LHCN-M2 (cell line): ENCODE measurements around the gene TMBIM1. TPM values are rescaled to one million over a fixed set of nuclear protein-coding genes. Genes with fewer than 3 reads are reported as not detected.
"Not testable (repeated sequence)": the region's sequence is repeated elsewhere in the genome, so short reads cannot be mapped to it uniquely, and the experiment has no call there.

Source experiments
- DNase-seq: peaks from one replicate; pipeline ENCODE4 v3.0.0-alpha.2; 2012; ENCODE audit warnings: low read depth
- total RNA-seq: library from RNA; depleted of rRNA; stranded (reverse); fragments of >200 nt; gene quantifications from 2 replicates; pipeline ENCODE4 v1.2.3, GENCODE V29; 2014

TMBIM1 gene
- total RNA-seq, 1 experiment from 2014 or later: 158 TPM

DNA sequence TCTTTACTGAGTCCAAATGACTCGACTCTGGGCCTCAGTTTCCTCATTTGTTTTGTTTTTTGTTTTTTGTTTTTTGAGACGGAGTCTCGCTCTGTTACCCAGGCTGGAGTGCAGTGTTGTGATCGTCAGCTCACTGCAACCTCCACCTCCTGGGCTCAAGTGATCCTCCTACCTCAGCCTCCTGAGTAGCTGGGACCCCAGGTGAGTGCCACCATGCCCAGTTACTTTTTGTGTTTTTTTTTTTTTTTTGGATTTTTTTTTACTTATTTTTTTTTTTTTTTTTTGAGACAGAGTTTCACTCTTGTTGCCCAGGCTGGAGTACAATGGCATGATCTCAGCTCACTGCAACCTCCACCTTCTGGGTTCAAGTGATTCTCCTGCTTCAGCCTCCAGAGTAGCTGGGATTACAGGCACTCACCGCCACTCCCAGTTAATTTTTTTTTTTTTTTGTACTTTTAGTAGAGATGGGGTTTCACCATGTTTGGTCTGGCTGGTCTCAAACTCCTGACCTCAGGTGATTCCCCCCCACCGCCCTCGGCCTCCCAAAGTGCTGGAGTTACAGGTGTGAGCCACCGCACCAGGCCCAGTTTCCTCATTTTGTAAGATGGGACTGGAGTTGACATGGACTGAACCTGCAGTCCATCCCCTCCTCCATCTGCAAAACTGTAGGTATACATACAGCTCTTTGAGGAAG is 18.9 kb downstream of the TMBIM1 start:
- not testable (repeated sequence) for DNase-seq

DNA sequence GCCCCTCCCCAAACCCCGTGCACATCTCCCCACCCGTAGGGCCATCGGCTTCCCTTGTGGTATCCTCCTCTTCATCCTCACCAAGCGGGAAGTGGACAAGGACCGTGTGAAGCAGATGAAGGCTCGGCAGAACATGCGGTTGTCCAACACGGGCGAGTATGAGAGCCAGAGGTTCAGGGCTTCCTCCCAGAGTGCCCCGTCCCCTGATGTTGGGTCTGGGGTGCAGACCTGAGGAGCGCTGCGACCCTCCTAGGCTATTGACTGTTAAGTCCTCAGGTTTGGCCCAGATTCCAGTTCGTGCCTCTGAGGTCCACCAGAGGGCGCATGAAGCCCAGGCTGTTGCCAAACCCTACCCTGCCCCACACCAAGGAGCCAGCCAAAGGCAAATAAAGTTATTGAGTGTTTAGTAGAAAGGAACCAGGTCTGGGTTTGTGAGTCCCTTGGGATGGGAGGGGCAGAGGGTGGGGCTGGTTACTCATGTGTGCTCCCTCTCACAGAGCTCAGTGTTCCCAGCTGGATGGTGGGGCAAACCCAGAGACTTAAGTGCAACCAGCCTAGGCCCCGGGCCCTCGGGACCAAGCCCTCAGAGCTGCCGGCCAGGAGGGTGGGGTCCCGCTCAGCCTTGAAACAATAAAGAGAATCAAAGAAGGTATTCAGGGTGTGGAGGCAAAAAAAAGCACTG is 19.6 kb downstream of the TMBIM1 start:
- peak; percentile 98 for DNase-seq

GRCh38 chr2:218271865-218272530 is 20.3 kb downstream of the TMBIM1 start:
- DNase-seq: no peak

DNA sequence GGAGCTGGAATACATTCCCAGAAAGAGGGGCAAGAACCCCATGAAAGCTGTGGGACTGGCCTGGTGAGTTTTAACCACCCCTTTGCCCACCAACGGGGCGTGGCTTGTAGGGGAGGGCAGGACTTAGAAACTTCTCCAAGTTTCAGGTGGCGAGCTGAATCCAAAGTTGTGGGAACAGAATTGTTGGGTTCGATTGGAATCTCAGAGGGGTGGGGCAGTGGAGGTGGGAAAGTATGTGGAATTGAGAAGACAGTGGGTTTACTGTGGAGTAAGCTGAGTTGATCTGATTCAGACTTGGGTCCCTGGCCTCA is 20.9 kb downstream of the TMBIM1 start:
- DNase-seq: no peak

DNA sequence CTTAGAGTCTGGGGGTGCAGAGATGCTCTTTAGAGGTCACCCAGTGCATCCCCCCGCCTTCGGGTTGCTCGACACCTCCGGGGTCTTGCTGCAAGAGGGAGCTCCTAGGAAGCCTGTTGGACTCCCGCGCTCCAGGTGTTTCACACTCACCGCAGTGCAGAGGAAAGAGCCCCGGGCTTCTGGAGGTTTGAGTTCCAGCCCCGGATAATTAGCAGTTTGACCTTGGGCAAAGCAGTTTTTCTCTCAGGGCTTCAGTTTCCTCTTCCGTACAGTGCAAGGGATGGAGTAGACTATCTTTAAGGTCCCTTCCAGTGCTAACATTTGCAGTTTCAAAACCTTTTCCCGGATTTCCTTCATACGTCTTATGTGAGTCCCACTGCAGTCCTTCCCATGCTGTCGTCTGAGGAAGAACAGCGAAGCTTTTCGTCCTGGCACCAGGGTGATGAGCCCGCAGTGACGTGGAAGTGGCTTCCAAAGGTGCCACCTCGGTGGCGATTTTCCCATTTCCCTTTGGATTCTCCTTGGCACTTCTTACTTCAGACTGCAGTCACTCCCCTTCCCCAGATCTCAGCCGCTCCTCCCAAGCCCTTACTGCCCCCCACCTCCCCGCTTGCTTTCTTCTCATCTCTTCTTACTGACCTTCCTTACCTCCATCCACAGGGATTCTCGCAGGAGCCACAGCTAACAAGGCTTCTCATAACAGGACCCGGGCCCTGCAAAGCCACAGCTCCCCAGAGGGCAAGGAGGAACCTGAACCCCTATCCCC is 21.4 kb downstream of the TMBIM1 start:
- no peak for DNase-seq

DNA sequence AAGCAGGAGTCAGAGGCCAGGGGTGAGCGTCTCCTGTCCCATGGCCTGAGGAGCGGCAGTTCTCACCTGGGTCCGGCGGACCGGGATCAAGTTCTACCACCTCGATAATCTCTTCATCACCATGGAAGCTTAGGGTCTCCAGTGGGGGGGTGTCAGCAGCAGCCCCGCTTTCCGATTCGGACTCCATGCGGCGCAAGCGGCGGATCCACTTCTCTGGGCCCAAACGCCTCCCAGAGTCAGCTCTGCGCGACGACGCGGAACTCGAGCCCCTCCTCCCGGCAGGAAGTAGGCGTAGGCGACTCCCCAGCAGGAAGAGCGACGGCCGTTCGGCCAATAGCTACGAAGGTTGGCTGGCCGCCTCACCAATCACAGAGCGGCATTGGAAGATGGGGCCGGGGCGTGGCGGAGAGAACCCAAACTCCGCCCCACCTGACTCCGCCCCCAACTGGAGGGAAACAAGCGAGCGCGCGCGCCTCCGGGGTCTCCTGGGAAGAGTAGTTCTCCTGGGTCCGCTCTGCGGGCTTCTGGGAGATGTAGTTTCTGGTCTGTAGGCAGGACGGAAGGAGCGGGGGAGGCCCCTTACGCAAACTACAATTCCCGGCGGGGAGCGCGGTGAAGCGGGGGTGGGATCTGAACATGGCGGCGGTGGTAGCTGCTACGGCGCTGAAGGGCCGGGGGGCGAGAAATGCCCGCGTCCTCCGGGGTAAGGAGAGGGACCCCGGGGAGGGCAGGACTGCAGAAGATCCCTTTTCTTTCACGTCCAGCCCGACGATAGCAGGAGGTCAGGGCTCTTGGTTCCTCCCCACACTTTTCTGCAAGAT is 22.2 kb downstream of the TMBIM1 start, which contains the start of the genes AAMP and PNKD:
AAMP (minus strand) TSS at position 238 of the 821 bp plus-strand sequence; CDS start at position 187, 51 bp downstream.
PNKD (plus strand) TSS at position 620 of the 821 bp plus-strand sequence; CDS start at position 637, 17 bp downstream.
- peak; percentile 99 for DNase-seq

- DNase-seq: no peak
Measured at GRCh38 chr2:218267259-218267658, 25.0 kb downstream of the TMBIM1 start.

GRCh38 chr2:218266316-218266979 is 25.9 kb downstream of the TMBIM1 start:
- no peak for DNase-seq

DNA sequence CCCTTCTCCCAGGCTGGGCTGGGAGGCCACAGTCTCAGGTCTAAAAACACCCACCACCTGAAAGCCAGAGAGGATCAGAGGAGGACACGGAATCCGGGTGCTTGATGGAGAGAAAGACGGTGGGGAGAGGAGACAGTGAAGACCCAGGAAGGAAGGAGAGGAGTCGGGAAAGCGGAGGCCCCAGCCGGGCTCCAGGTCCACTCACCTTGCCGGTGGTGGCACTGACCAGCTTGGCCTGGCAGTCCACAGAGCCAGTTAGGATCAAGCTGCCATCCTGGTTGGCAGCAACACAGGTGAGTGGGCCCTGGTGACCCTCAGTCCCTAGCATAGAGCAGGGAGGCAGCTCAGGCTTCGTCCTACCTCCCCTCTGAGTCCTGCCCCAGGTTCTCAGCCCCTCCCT is 26.7 kb downstream of the TMBIM1 start:
- no peak for DNase-seq

- DNase-seq: no peak
Measured at GRCh38 chr2:218264773-218265561, 27.3 kb downstream of the TMBIM1 start.

GRCh38 chr2:218263817-218264641 is 28.3 kb downstream of the TMBIM1 start:
- no peak for DNase-seq

DNA sequence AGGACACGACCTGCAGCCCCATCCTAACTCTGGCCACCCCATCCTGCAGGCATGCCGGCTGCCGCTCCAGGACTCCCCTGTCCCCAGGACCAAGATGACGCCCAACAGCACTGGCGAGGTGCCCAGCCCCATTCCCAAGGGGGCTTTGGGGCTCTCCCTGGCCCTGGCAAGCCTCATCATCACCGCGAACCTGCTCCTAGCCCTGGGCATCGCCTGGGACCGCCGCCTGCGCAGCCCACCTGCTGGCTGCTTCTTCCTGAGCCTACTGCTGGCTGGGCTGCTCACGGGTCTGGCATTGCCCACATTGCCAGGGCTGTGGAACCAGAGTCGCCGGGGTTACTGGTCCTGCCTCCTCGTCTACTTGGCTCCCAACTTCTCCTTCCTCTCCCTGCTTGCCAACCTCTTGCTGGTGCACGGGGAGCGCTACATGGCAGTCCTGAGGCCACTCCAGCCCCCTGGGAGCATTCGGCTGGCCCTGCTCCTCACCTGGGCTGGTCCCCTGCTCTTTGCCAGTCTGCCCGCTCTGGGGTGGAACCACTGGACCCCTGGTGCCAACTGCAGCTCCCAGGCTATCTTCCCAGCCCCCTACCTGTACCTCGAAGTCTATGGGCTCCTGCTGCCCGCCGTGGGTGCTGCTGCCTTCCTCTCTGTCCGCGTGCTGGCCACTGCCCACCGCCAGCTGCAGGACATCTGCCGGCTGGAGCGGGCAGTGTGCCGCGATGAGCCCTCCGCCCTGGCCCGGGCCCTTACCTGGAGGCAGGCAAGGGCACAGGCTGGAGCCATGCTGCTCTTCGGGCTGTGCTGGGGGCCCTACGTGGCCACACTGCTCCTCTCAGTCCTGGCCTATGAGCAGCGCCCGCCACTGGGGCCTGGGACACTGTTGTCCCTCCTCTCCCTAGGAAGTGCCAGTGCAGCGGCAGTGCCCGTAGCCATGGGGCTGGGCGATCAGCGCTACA is 29.4 kb downstream of the TMBIM1 start:
- no peak for DNase-seq

- DNase-seq: no peak
Measured at GRCh38 chr2:218262237-218262600, 30.1 kb downstream of the TMBIM1 start.

DNA sequence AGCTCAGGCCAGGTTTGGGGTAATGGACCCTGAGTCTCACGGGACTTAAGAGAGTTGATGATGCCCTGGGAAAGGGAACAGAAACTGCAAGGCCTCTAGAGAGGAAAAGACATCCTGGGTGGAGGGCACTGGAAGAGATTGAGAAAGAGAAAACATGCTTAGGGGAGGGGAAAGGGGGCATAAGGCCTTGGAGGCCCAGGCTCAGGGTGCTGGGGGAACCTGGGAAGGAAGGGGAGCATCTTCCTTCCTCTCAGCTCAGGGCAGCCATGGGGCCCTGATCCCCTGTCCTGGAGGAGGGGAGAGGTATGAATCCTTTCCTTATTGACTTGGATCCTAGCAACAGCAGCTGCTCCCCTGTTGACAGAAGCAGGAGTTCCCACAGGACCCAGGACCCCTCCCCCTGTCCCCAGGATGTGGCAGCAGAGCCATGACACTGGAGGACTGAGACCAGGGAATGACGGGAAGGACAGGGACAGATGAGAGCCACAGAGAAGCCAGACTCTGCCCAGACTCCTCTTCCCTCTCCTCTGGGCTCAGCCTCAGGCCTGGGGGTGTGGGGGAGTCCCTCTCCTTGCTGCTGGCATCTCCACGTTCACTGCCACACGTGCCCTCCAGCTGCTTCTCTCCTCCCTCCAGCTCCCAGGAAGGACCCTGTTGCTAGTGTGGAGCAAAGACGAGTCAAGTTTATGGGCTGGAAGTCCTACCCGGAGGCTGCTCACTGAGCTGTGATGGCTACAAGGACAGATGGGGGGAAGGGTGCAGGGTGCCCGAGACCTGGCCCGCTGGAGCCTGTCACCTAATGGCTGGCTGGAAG is 30.7 kb downstream of the TMBIM1 start:
- DNase-seq: no peak

DNA sequence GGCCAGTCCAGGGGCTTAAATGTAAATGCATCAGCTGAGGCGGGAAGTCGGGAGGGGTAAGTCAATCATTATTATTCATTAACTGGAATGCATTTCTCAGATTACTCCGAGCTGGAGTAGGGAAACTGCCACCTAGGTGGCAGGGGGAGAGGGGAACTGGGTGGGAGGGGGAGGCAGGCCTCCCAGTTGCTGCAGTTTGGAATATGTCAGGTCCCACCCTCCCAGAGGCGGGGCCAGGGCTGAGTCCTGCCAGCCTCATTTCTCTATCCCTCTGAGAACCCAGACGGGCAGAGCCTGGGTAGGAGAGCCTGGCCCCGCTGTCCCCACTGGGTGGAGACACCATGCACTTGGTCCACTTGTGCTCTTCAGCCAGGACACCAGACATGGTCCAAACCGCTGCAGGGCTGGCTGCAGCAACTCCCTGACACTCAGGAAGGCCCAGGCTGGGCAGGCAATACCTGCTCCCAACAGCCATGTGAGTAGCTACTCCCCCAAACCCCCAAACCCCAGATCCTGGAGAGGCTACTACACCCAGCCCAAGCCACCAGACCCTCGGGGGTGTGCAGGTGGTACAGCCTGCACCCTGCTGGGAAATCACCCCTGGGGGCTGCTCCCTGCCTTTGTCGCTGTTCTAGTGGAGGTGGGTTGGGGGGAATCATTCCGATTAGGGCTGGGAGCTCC is 31.4 kb downstream of the TMBIM1 start, which contains the start of gene GPBAR1:
GPBAR1 (plus strand) TSS at position 274 of the 681 bp plus-strand sequence. CDS start 1,710 bp downstream, outside the sequence.
- no peak for DNase-seq

GRCh38 chr2:218260166-218260565 is 32.1 kb downstream of the TMBIM1 start:
- DNase-seq: no peak
